ENCODE results near the gene MKRN1. TPM values are rescaled to one million over a fixed set of nuclear protein-coding genes. Genes with fewer than 3 reads are reported as not detected.
A peak's percentile ranks its signal among the peaks of the same experiment; 100 is the strongest.

The MKRN1 gene
- polyA plus RNA-seq (2013, experiment 1 of 2) = 80.4 TPM
- polyA plus RNA-seq (2013, experiment 2 of 2) = 73.1 TPM

- Histone ChIP-seq H3K23ac (ENCODE audit: low read length in 2 of 2) (no peak within 1 kb of the TSS), H2AFZ (ENCODE audit: low read depth, low read length) (peak within 1 kb of the TSS; percentile 95), H2AK5ac (ENCODE audit: low read length, severe bottlenecking) (no peak within 1 kb of the TSS), H2BK15ac (ENCODE audit: low read depth, poor library complexity, severe bottlenecking) (peak within 1 kb of the TSS; percentile 97), H3K4me1 (ENCODE audit: control insufficient read depth, insufficient read depth, low read depth, low read length) (peaks cover 2% of the 10 kb centered on the region), H3K4me3 (ENCODE audit: insufficient read depth in 1 of 2, low read depth in 1 of 2, low read length in 2 of 2) (peak within 1 kb of the TSS; percentile 79 to 98), H3K9ac (ENCODE audit: low read length) (peak within 1 kb of the TSS; percentile 96), H3K27me3 (ENCODE audit: control insufficient read depth in 1 of 2, insufficient read depth in 1 of 2, low read length in 2 of 2) (peaks cover 0 to 6% of the 10 kb centered on the region in 2 experiments), H3K4me2 (ENCODE audit: low read length, poor library complexity, severe bottlenecking) (peak within 1 kb of the TSS; percentile 93), H3K4ac (ENCODE audit: low read depth in 1 of 2, low read length in 2 of 2) (peak within 1 kb of the TSS; percentile 74 to 94), H2BK120ac (ENCODE audit: low read depth, low read length) (peak within 1 kb of the TSS; percentile 94), H3K36me3 (ENCODE audit: control insufficient read depth in 1 of 2, insufficient read depth in 2 of 2, low read depth in 1 of 2, low read length in 2 of 2) (no peaks in the 10 kb centered on the region), H3K14ac (ENCODE audit: low read length in 2 of 2) (peak within 1 kb of the TSS in 1 of 2 experiments; percentile 68), H3K27ac (ENCODE audit: low read length, poor library complexity, severe bottlenecking) (peak within 1 kb of the TSS; percentile 36), H4K8ac (ENCODE audit: low read length) (peak within 1 kb of the TSS; percentile 100), H3K9me3 (ENCODE audit: control insufficient read depth, low read length) (no peaks in the 10 kb centered on the region), H2BK12ac (ENCODE audit: low read length in 2 of 2) (no peak within 1 kb of the TSS), H2BK5ac (ENCODE audit: low read depth, low read length, poor library complexity, severe bottlenecking) (peak within 1 kb of the TSS; percentile 24), H4K91ac (ENCODE audit: low read length) (peak within 1 kb of the TSS; percentile 98), H3K18ac (ENCODE audit: low read depth in 1 of 2, low read length in 2 of 2) (peak within 1 kb of the TSS; percentile 96), H3K79me1 (replicated peaks; ENCODE audit: low read length, poor library complexity, severe bottlenecking) (no peaks in the 10 kb centered on the region)
- WGBS = under 1% methylated on average over 51 of the region's 71 CpGs
- peak; percentile 95 for DNase-seq
Observed at GRCh38 chr7:140479062-140479738, at the start of gene MKRN1. MKRN1 (minus strand) TSS chr7:140479505; CDS start chr7:140479344, 161 bp downstream.

GRCh38 chr7:140526787-140527664, 47.7 kb upstream of the MKRN1 start:
- Histone ChIP-seq H3K4me1 (ENCODE audit: control insufficient read depth, insufficient read depth, low read depth, low read length) (peaks cover 20% of the 10 kb centered on the region), H2AFZ (ENCODE audit: low read depth, low read length) (no peak overlapping the region), H2BK12ac (ENCODE audit: low read length in 2 of 2) (no peak overlapping the region), H3K27ac (ENCODE audit: low read length, poor library complexity, severe bottlenecking) (no peak overlapping the region), H3K27me3 (ENCODE audit: control insufficient read depth in 1 of 2, insufficient read depth in 1 of 2, low read length in 2 of 2) (no peaks in the 10 kb centered on the region), H3K9me3 (ENCODE audit: control insufficient read depth, low read length) (no peaks in the 10 kb centered on the region), H3K4me3 (ENCODE audit: insufficient read depth in 1 of 2, low read depth in 1 of 2, low read length in 2 of 2) (no peak overlapping the region), H3K4ac (ENCODE audit: low read depth in 1 of 2, low read length in 2 of 2) (no peak overlapping the region), H3K79me1 (replicated peaks; ENCODE audit: low read length, poor library complexity, severe bottlenecking) (peaks cover 14% of the 10 kb centered on the region), H3K14ac (ENCODE audit: low read length in 2 of 2) (no peak overlapping the region), H2BK5ac (ENCODE audit: low read depth, low read length, poor library complexity, severe bottlenecking) (no peak overlapping the region), H2BK120ac (ENCODE audit: low read depth, low read length) (no peak overlapping the region), H3K4me2 (ENCODE audit: low read length, poor library complexity, severe bottlenecking) (no peak overlapping the region), H3K9ac (ENCODE audit: low read length) (no peak overlapping the region), H4K8ac (ENCODE audit: low read length) (no peak overlapping the region), H2BK15ac (ENCODE audit: low read depth, poor library complexity, severe bottlenecking) (no peak overlapping the region), H3K36me3 (ENCODE audit: control insufficient read depth in 1 of 2, insufficient read depth in 2 of 2, low read depth in 1 of 2, low read length in 2 of 2) (peaks cover 13 to 58% of the 10 kb centered on the region in 2 experiments), H2AK5ac (ENCODE audit: low read length, severe bottlenecking) (no peak overlapping the region), H4K91ac (ENCODE audit: low read length) (no peak overlapping the region), H3K18ac (ENCODE audit: low read depth in 1 of 2, low read length in 2 of 2) (no peak overlapping the region), H3K23ac (ENCODE audit: low read length in 2 of 2) (no peak overlapping the region)
- 91% methylated on average over 31 of the region's 31 CpGs for WGBS
- no peak for DNase-seq

- Histone ChIP-seq H3K9me3 (ENCODE audit: control insufficient read depth, low read length) (no peaks in the 10 kb centered on the region), H2BK5ac (ENCODE audit: low read depth, low read length, poor library complexity, severe bottlenecking) (no peak overlapping the region)
- WGBS = 82% methylated on average over 8 of the region's 9 CpGs
Observed at GRCh38 chr7:140526214-140526613, 46.9 kb upstream of the MKRN1 start.

GRCh38 chr7:140525743-140526142, 46.4 kb upstream of the MKRN1 start:
- Histone ChIP-seq H3K27ac (ENCODE audit: low read length, poor library complexity, severe bottlenecking) (no peak overlapping the region), H3K14ac (ENCODE audit: low read length in 2 of 2) (no peak overlapping the region), H4K91ac (ENCODE audit: low read length) (no peak overlapping the region), H4K8ac (ENCODE audit: low read length) (no peak overlapping the region), H3K4me2 (ENCODE audit: low read length, poor library complexity, severe bottlenecking) (no peak overlapping the region), H2BK12ac (ENCODE audit: low read length in 2 of 2) (no peak overlapping the region), H3K9ac (ENCODE audit: low read length) (no peak overlapping the region), H3K36me3 (ENCODE audit: control insufficient read depth in 1 of 2, insufficient read depth in 2 of 2, low read depth in 1 of 2, low read length in 2 of 2) (peaks cover 22 to 62% of the 10 kb centered on the region in 2 experiments), H2BK120ac (ENCODE audit: low read depth, low read length) (no peak overlapping the region), H3K4me1 (ENCODE audit: control insufficient read depth, insufficient read depth, low read depth, low read length) (peaks cover 20% of the 10 kb centered on the region), H2BK5ac (ENCODE audit: low read depth, low read length, poor library complexity, severe bottlenecking) (no peak overlapping the region), H2AK5ac (ENCODE audit: low read length, severe bottlenecking) (no peak overlapping the region), H3K23ac (ENCODE audit: low read length in 2 of 2) (no peak overlapping the region), H3K9me3 (ENCODE audit: control insufficient read depth, low read length) (no peaks in the 10 kb centered on the region), H3K4me3 (ENCODE audit: insufficient read depth in 1 of 2, low read depth in 1 of 2, low read length in 2 of 2) (no peak overlapping the region), H3K79me1 (replicated peaks; ENCODE audit: low read length, poor library complexity, severe bottlenecking) (peaks cover 14% of the 10 kb centered on the region), H3K27me3 (ENCODE audit: control insufficient read depth in 1 of 2, insufficient read depth in 1 of 2, low read length in 2 of 2) (no peaks in the 10 kb centered on the region), H3K4ac (ENCODE audit: low read depth in 1 of 2, low read length in 2 of 2) (no peak overlapping the region), H2BK15ac (ENCODE audit: low read depth, poor library complexity, severe bottlenecking) (no peak overlapping the region), H2AFZ (ENCODE audit: low read depth, low read length) (no peak overlapping the region), H3K18ac (ENCODE audit: low read depth in 1 of 2, low read length in 2 of 2) (no peak overlapping the region)
- WGBS = 81% methylated on average over 9 of the region's 10 CpGs
- DNase-seq = no peak

More at GRCh38 chr7:140526214-140526613, 46.9 kb upstream of the MKRN1 start:
- Histone ChIP-seq H3K9ac (ENCODE audit: low read length) (no peak overlapping the region), H3K18ac (ENCODE audit: low read depth in 1 of 2, low read length in 2 of 2) (no peak overlapping the region), H2BK12ac (ENCODE audit: low read length in 2 of 2) (no peak overlapping the region), H4K91ac (ENCODE audit: low read length) (no peak overlapping the region), H4K8ac (ENCODE audit: low read length) (no peak overlapping the region), H3K23ac (ENCODE audit: low read length in 2 of 2) (no peak overlapping the region), H2BK120ac (ENCODE audit: low read depth, low read length) (no peak overlapping the region), H3K4me3 (ENCODE audit: insufficient read depth in 1 of 2, low read depth in 1 of 2, low read length in 2 of 2) (no peak overlapping the region), H2BK15ac (ENCODE audit: low read depth, poor library complexity, severe bottlenecking) (no peak overlapping the region), H3K4me1 (ENCODE audit: control insufficient read depth, insufficient read depth, low read depth, low read length) (peaks cover 20% of the 10 kb centered on the region), H3K14ac (ENCODE audit: low read length in 2 of 2) (no peak overlapping the region), H2AFZ (ENCODE audit: low read depth, low read length) (no peak overlapping the region), H2AK5ac (ENCODE audit: low read length, severe bottlenecking) (peak overlapping the region; percentile 14), H3K36me3 (ENCODE audit: control insufficient read depth in 1 of 2, insufficient read depth in 2 of 2, low read depth in 1 of 2, low read length in 2 of 2) (peaks cover 19 to 58% of the 10 kb centered on the region in 2 experiments), H3K79me1 (replicated peaks; ENCODE audit: low read length, poor library complexity, severe bottlenecking) (peaks cover 14% of the 10 kb centered on the region), H3K4me2 (ENCODE audit: low read length, poor library complexity, severe bottlenecking) (no peak overlapping the region), H3K27me3 (ENCODE audit: control insufficient read depth in 1 of 2, insufficient read depth in 1 of 2, low read length in 2 of 2) (no peaks in the 10 kb centered on the region), H3K4ac (ENCODE audit: low read depth in 1 of 2, low read length in 2 of 2) (no peak overlapping the region), H3K27ac (ENCODE audit: low read length, poor library complexity, severe bottlenecking) (no peak overlapping the region)
- no peak for DNase-seq
